ENCODE data around the gene PRDM16.

Gene PRDM16

DNA sequence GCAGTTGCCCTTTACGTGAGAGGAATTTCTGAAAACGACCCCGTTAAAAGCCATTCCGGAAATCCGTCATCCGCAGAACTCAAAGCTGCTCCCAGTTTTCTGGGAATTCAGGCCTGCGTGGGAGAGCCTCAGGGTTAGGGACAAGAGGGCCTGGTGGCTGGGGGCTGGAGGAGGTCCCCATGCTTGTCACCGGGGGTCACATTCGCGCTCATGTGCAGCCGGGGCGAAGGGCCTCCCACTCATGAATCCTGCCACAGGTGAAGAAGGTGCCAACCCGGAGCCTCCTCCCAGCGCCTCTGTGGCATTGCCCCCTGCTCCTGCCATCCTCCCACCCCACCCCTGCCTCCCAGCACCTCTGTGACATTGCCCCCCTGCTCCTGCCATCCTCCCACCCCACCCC, 98.3 kb downstream of the PRDM16 start:
- H3K9me3 ChIP-seq (replicated peaks; ENCODE audit: low read length): no peaks in the 10 kb centered on the region
- no peak overlapping the region for H3K4me2 ChIP-seq (ENCODE audit: low read length)
- H3K27me3 ChIP-seq (ENCODE audit: control insufficient read depth, insufficient read depth, low read length): no peaks in the 10 kb centered on the region
- peaks cover 9% of the 10 kb centered on the region for H3K4me1 ChIP-seq (ENCODE audit: control insufficient read depth, insufficient read depth, low read length)
- H3K4me3 ChIP-seq (ENCODE audit: low read length): no peak overlapping the region
- H3K36me3 ChIP-seq (ENCODE audit: insufficient read depth, low read length): no peaks in the 10 kb centered on the region
- H3K9ac ChIP-seq (ENCODE audit: low read depth, low read length): no peak overlapping the region

- Histone ChIP-seq H3K9ac (ENCODE audit: low read depth, low read length) (no peak overlapping the region), H3K36me3 (ENCODE audit: insufficient read depth, low read length) (no peaks in the 10 kb centered on the region), H3K4me2 (ENCODE audit: low read length) (no peak overlapping the region), H3K9me3 (replicated peaks; ENCODE audit: low read length) (no peaks in the 10 kb centered on the region), H3K4me1 (ENCODE audit: control insufficient read depth, insufficient read depth, low read length) (peaks cover 9% of the 10 kb centered on the region), H3K4me3 (ENCODE audit: low read length) (no peak overlapping the region), H3K27me3 (ENCODE audit: control insufficient read depth, insufficient read depth, low read length) (no peaks in the 10 kb centered on the region)
These were observed 99.7 kb downstream of the PRDM16 start for GRCh38 chr1:3168678-3169077.

GRCh38 chr1:3169665-3170356, 100.8 kb downstream of the PRDM16 start:
- Histone ChIP-seq H3K9ac (ENCODE audit: low read depth, low read length) (no peak overlapping the region), H3K36me3 (ENCODE audit: insufficient read depth, low read length) (no peaks in the 10 kb centered on the region), H3K4me3 (ENCODE audit: low read length) (no peak overlapping the region), H3K27me3 (ENCODE audit: control insufficient read depth, insufficient read depth, low read length) (no peaks in the 10 kb centered on the region), H3K9me3 (replicated peaks; ENCODE audit: low read length) (no peaks in the 10 kb centered on the region), H3K4me2 (ENCODE audit: low read length) (no peak overlapping the region), H3K4me1 (ENCODE audit: control insufficient read depth, insufficient read depth, low read length) (peaks cover 9% of the 10 kb centered on the region)

DNA sequence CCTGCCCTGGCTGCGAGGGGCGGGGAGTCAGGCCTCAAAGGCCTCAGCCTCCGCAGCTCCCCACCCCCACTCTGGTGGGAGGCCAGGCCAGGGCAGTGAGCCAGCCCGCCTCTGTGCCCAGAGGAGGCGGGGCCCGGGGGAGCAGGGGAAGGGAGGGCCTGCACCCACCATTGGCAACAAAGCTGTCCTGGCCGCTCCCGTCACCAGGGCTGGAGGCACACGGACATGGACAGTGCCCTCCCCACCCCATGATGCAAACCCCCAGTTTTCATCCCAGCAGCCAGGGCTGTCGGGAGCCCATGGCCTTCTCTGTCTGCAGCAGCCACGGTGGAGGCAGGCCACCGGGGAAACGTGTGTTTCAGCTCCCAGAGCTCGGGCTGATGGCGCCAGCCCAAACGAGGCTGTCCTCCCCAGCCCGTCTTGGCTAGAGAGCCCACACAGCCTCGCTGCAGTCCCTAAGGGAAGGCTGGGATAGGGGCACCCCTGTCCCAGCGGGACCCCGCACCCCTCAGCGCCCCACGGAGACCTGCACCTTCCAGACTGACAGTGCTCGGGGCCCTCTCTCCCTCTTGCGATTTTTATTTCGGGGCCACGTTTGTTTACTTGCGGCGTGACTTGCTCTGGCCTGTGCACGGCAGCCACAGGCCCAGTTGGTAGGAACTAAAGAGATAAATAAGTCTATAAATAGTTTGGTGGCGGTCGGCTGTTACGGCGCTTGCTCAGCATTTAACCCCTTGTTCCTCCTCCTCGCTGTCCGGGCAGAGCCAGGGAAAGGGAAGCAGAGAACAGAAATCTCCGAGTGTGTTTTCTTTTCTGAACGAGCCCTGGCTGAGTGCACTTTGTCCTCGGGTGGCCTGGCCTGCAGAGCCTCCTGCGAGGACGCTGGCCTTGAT, 101.8 kb downstream of the PRDM16 start:
- H3K4me2 ChIP-seq (ENCODE audit: low read length): peak overlapping the region; percentile 72
- no peaks in the 10 kb centered on the region for H3K27me3 ChIP-seq (ENCODE audit: control insufficient read depth, insufficient read depth, low read length)
- no peaks in the 10 kb centered on the region for H3K9me3 ChIP-seq (replicated peaks; ENCODE audit: low read length)
- peak overlapping the region; percentile 50 for H3K9ac ChIP-seq (ENCODE audit: low read depth, low read length)
- H3K4me3 ChIP-seq (ENCODE audit: low read length): no peak overlapping the region
- H3K36me3 ChIP-seq (ENCODE audit: insufficient read depth, low read length): no peaks in the 10 kb centered on the region
- H3K4me1 ChIP-seq (ENCODE audit: control insufficient read depth, insufficient read depth, low read length): peaks cover 9% of the 10 kb centered on the region

GRCh38 chr1:3171761-3172160, 102.8 kb downstream of the PRDM16 start:
- Histone ChIP-seq H3K9me3 (replicated peaks; ENCODE audit: low read length) (no peaks in the 10 kb centered on the region), H3K9ac (ENCODE audit: low read depth, low read length) (no peak overlapping the region), H3K36me3 (ENCODE audit: insufficient read depth, low read length) (no peaks in the 10 kb centered on the region), H3K27me3 (ENCODE audit: control insufficient read depth, insufficient read depth, low read length) (no peaks in the 10 kb centered on the region), H3K4me3 (ENCODE audit: low read length) (no peak overlapping the region), H3K4me2 (ENCODE audit: low read length) (no peak overlapping the region), H3K4me1 (ENCODE audit: control insufficient read depth, insufficient read depth, low read length) (peaks cover 9% of the 10 kb centered on the region)

DNA sequence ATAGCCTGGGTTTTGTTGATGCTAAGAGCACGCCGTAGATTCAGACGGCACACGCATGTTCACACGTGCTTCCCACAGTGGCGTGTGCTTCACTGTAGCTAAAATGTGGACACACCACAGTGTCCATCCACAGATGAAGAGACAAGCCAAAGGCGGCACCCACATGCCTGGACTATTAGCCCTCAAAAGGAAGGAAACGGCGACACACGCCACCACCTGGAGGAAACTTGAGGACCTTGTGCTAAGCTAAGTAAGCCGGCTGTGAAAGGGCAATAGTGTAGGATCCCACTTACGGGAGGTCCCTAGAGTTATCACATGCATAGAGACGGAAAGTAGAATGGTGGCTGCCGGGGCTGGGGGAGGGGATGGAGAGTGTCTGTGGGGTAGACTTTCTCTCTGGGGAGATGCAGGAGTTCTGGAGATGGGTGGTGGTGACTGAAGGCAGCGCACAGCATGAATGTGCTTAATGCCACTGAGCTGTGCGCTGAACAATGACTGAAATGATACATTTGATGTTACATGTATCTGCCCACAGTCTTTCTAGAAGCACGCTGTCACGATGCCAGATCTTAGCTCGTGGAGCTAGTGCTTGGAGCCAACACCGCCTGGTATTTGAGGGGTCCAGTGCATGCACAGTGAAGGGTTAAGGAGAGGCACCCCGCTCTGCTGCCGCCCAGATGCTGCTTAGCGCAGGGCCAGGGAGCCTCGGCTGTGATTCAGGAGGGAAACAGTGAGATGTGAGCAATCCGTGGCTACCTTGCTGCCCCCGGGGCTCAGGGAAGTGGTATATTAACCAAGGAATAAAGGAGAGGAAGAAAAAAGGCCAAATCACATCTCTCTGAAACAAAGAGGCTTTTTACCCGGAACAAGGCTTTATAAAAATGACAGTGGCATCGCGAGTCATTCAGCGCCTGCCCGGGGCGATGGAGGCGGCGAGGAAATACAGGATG, 103.7 kb downstream of the PRDM16 start:
- no peaks in the 10 kb centered on the region for H3K36me3 ChIP-seq (ENCODE audit: insufficient read depth, low read length)
- no peak overlapping the region for H3K9ac ChIP-seq (ENCODE audit: low read depth, low read length)
- no peaks in the 10 kb centered on the region for H3K27me3 ChIP-seq (ENCODE audit: control insufficient read depth, insufficient read depth, low read length)
- no peaks in the 10 kb centered on the region for H3K9me3 ChIP-seq (replicated peaks; ENCODE audit: low read length)
- peaks cover 9% of the 10 kb centered on the region for H3K4me1 ChIP-seq (ENCODE audit: control insufficient read depth, insufficient read depth, low read length)
- no peak overlapping the region for H3K4me2 ChIP-seq (ENCODE audit: low read length)
- no peak overlapping the region for H3K4me3 ChIP-seq (ENCODE audit: low read length)

GRCh38 chr1:3173381-3173980, 104.5 kb downstream of the PRDM16 start:
- H3K4me3 ChIP-seq (ENCODE audit: low read length): no peak overlapping the region
- H3K9me3 ChIP-seq (replicated peaks; ENCODE audit: low read length): no peaks in the 10 kb centered on the region
- no peaks in the 10 kb centered on the region for H3K27me3 ChIP-seq (ENCODE audit: control insufficient read depth, insufficient read depth, low read length)
- H3K9ac ChIP-seq (ENCODE audit: low read depth, low read length): no peak overlapping the region
- peaks cover 9% of the 10 kb centered on the region for H3K4me1 ChIP-seq (ENCODE audit: control insufficient read depth, insufficient read depth, low read length)
- H3K4me2 ChIP-seq (ENCODE audit: low read length): no peak overlapping the region
- H3K36me3 ChIP-seq (ENCODE audit: insufficient read depth, low read length): no peaks in the 10 kb centered on the region

DNA sequence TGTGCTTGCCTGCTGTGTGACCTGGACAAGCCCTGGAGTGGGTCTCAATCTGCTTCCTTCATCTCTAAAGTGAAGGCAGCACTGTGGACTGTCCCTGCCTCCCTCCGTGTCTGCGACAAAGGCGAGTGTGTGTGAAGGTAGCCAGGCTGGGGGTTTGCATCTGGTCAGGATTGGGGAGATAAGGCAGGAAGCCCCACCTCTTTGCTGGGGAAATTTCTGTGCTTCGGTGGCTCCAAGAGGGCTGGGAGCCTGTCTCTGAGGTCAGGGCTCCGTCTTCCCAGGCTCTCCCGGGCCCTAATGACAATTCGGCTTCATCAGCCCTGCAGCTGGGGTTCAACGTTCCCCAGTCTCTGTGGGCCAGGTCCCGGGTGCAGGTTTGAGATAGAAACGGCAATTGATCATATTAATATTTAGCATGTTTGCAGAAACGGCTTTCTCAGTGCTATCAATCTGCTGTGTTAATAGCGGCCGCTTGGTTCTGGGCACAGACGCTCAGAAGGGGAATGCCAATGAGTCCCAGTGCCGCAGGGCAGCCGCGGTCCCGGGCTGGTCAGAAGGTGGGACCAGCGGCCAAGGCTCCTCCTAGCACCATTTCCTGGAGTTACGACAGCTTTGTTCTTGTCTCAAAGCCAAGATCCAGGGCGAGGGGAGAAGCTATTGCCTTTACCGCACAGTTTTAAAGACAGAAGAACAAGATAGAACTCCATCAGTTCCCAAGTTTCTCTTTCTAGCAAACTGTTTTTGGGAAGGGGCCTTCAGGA, 105.7 kb downstream of the PRDM16 start:
- no peak overlapping the region for H3K4me2 ChIP-seq (ENCODE audit: low read length)
- H3K4me1 ChIP-seq (ENCODE audit: control insufficient read depth, insufficient read depth, low read length): peaks cover 9% of the 10 kb centered on the region
- H3K4me3 ChIP-seq (ENCODE audit: low read length): no peak overlapping the region
- no peaks in the 10 kb centered on the region for H3K27me3 ChIP-seq (ENCODE audit: control insufficient read depth, insufficient read depth, low read length)
- H3K36me3 ChIP-seq (ENCODE audit: insufficient read depth, low read length): no peaks in the 10 kb centered on the region
- H3K9me3 ChIP-seq (replicated peaks; ENCODE audit: low read length): no peaks in the 10 kb centered on the region
- H3K9ac ChIP-seq (ENCODE audit: low read depth, low read length): no peak overlapping the region

GRCh38 chr1:3175486-3175885, 106.5 kb downstream of the PRDM16 start:
- no peaks in the 10 kb centered on the region for H3K9me3 ChIP-seq (replicated peaks; ENCODE audit: low read length)

DNA sequence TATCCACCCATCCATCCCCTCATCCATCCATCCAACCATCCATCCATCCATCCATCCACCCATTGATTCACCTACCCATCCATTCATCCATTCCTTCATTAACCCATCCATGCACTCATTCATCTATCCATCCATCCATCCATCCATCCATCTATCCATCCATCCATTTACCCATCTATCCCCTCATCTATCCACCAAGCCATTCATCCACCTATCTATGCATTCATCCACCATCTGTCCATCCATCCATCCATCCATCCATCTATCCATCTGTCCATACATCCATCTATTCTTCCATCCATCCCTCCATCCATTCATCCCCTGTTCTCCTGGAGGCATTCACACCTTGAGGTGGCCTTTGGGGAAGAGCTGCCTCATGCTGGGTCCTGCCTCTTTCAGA, 107.0 kb downstream of the PRDM16 start:
- no peak overlapping the region for H3K4me3 ChIP-seq (ENCODE audit: low read length)
- no peaks in the 10 kb centered on the region for H3K4me1 ChIP-seq (ENCODE audit: control insufficient read depth, insufficient read depth, low read length)
- peaks cover 2% of the 10 kb centered on the region for H3K9me3 ChIP-seq (replicated peaks; ENCODE audit: low read length)
- no peak overlapping the region for H3K4me2 ChIP-seq (ENCODE audit: low read length)
- no peaks in the 10 kb centered on the region for H3K27me3 ChIP-seq (ENCODE audit: control insufficient read depth, insufficient read depth, low read length)
- H3K36me3 ChIP-seq (ENCODE audit: insufficient read depth, low read length): no peaks in the 10 kb centered on the region
- H3K9ac ChIP-seq (ENCODE audit: low read depth, low read length): no peak overlapping the region

More at GRCh38 chr1:3175486-3175885, 106.5 kb downstream of the PRDM16 start:
- Histone ChIP-seq H3K36me3 (ENCODE audit: insufficient read depth, low read length) (no peaks in the 10 kb centered on the region), H3K9ac (ENCODE audit: low read depth, low read length) (no peak overlapping the region), H3K4me1 (ENCODE audit: control insufficient read depth, insufficient read depth, low read length) (peaks cover 5% of the 10 kb centered on the region), H3K4me3 (ENCODE audit: low read length) (no peak overlapping the region), H3K27me3 (ENCODE audit: control insufficient read depth, insufficient read depth, low read length) (no peaks in the 10 kb centered on the region), H3K4me2 (ENCODE audit: low read length) (no peak overlapping the region)

Data from skeletal muscle satellite cell (primary cell).